HEK293T (cell line): ENCODE data around the gene ODF2L.

Experiments used
- BHLHE40 ChIP-seq: fragments of 450-650 bp; IDR thresholded peaks from 2 replicates; pipeline ENCODE4 v1.6.1; 2016; ENCODE audit warnings: mild to moderate bottlenecking, moderate library complexity, borderline replicate concordance
- CTBP1 ChIP-seq: fragments of 450-650 bp; IDR thresholded peaks from 2 replicates; pipeline ENCODE4 v1.6.1; 2016; ENCODE audit warnings: borderline replicate concordance
- FOXA1 ChIP-seq: fragments of 450-650 bp; IDR thresholded peaks from 2 replicates; pipeline ENCODE4 v1.6.1; 2016; ENCODE audit warnings: mild to moderate bottlenecking
- FOXK2 ChIP-seq: fragments of 450-650 bp; IDR thresholded peaks from 2 replicates; pipeline ENCODE4 v1.6.1; 2016; ENCODE audit warnings: mild to moderate bottlenecking
- FOXM1 ChIP-seq: fragments of 450-650 bp; IDR thresholded peaks from 2 replicates; pipeline ENCODE4 v1.6.1; 2017; ENCODE audit warnings: mild to moderate bottlenecking, borderline replicate concordance
- NFRKB ChIP-seq: fragments of 450-650 bp; IDR thresholded peaks from 2 replicates; pipeline ENCODE4 v1.6.1; 2016; ENCODE audit warnings: mild to moderate bottlenecking, moderate library complexity
- PKNOX1 ChIP-seq: fragments of 450-650 bp; IDR thresholded peaks from 2 replicates; pipeline ENCODE4 v1.6.1; 2016

GRCh38 chr1:86303041-86303690 lies 93.0 kb downstream of the ODF2L start:
- TF ChIP-seq FOXA1: no peak
- no peak for TF ChIP-seq FOXM1
- TF ChIP-seq NFRKB: no peak
- no peak for TF ChIP-seq BHLHE40
- no peak for TF ChIP-seq FOXK2
- TF ChIP-seq PKNOX1: no peak
- TF ChIP-seq CTBP1: no peak
